HepG2 (cell line): ENCODE data around the gene C12orf42. TPM values are rescaled to one million over a fixed set of nuclear protein-coding genes. Genes with fewer than 3 reads are reported as not detected.

Experiments
- ATAC-seq: fragments of 200-7000 bp; cut with Tn5 transposase; 3 replicates; pipeline ENCODE4 v1.9.1; 2020; ENCODE audit warnings: mild to moderate bottlenecking, moderate library complexity
- BruUV-seq: library from RNA; stranded (reverse); fragments of 400-500 nt; replicated peaks from 2 replicates; lab custom pipeline; 2021; lab: Mats Ljungman, UMichigan
- CTCF ChIA-PET: fragments of 300-600 bp; formaldehyde crosslinking; extraction: SDS; loops from one replicate; lab custom pipeline; 2021; ENCODE audit warnings: low total read pairs, inconsistent platforms, low intra/inter-chr PET ratio; lab: Yijun Ruan, JAX
- POLR2A ChIA-PET: fragments of 350-600 bp; sonication (Branson Sonifier 250); formaldehyde crosslinking; loops from one replicate; lab custom pipeline; 2020; ENCODE audit warnings: antibody characterized with exemption, inconsistent platforms; lab: Yijun Ruan, JAX
- DNase-seq: peaks from one replicate; pipeline ENCODE4 v3.0.0-alpha.2; 2015; ENCODE audit warnings: low spot score
- FAIRE-seq: peaks from 3 replicates; lab custom pipeline; 2011; peaks lifted over from hg19 to GRCh38; lab: Jason Lieb, UNC
- H2AFZ ChIP-seq: one replicate; pipeline ENCODE4 v1.6.1; 2011; ENCODE audit warnings: low read length, inconsistent platforms
- H3K27ac ChIP-seq: fragments of 300-600 bp; 3 replicates; pipeline ENCODE4 v1.8.0; 2011; ENCODE audit warnings: mixed run types, mild to moderate bottlenecking, mixed read lengths, low read length, inconsistent platforms; ENCODE audit not compliant: insufficient read depth; ENCODE audit errors: extremely low read length
- H3K27me3 ChIP-seq, 2 experiments: fragments of 200-600 bp in 1 of 2; 2 replicates in 1 of 2; 3 replicates in 1 of 2; pipeline versions ENCODE4 v1.6.0 to v1.8.0; 2011; ENCODE audit warnings: low read length in 2 of 2, mild to moderate bottlenecking in 2 of 2, moderate library complexity in 2 of 2, inconsistent platforms in 1 of 2; ENCODE audit not compliant: insufficient read depth in 2 of 2, control insufficient read depth in 1 of 2
- H3K36me3 ChIP-seq, 2 experiments: fragments of 200-600 bp in 1 of 2; replicated peaks in 1 of 2; 2 replicates in 1 of 2; 3 replicates in 1 of 2; pipeline versions ENCODE4 v1.5.1 to v1.8.0; 2011; ENCODE audit warnings: low read length in 2 of 2, inconsistent platforms in 1 of 2; ENCODE audit not compliant: insufficient read depth in 2 of 2, control insufficient read depth in 1 of 2
- H3K4me1 ChIP-seq: 2 replicates; pipeline ENCODE4 v1.5.1; 2012; ENCODE audit warnings: low read length, inconsistent platforms; ENCODE audit not compliant: insufficient read depth
- H3K4me2 ChIP-seq: 2 replicates; pipeline ENCODE4 v1.6.0; 2011; ENCODE audit warnings: low read depth, low read length, inconsistent platforms
- H3K4me3 ChIP-seq, 3 experiments: fragments of 200-600 bp in 1 of 3; sonication (generic), shearing (Covaris generic) in 1 of 3; replicated peaks in 1 of 3; 2 replicates each; pipeline ENCODE4 v1.5.1; 2011 to 2016; ENCODE audit warnings: low read length in 3 of 3, inconsistent platforms in 2 of 3, low read depth in 2 of 3, mild to moderate bottlenecking in 2 of 3, control low read depth in 1 of 3, mixed read lengths in 1 of 3; ENCODE audit not compliant: insufficient read depth in 1 of 3
- H3K79me2 ChIP-seq: one replicate; pipeline ENCODE4 v1.6.1; 2011; ENCODE audit warnings: low read length, inconsistent platforms; ENCODE audit not compliant: insufficient read depth
- H3K9ac ChIP-seq: 2 replicates; pipeline ENCODE4 v1.6.0; 2011; ENCODE audit warnings: mild to moderate bottlenecking, low read depth, low read length, inconsistent platforms; ENCODE audit not compliant: insufficient read depth
- H3K9me3 ChIP-seq: 2 replicates; pipeline ENCODE4 v1.5.1; 2012; ENCODE audit warnings: mild to moderate bottlenecking, low read length
- H4K20me1 ChIP-seq: 2 replicates; pipeline ENCODE4 v1.6.0; 2011; ENCODE audit warnings: inconsistent platforms, mild to moderate bottlenecking, low read length, moderate library complexity; ENCODE audit not compliant: insufficient read depth
- KAT8 ChIP-seq: IDR thresholded peaks from 2 replicates; pipeline ENCODE4 v1.6.1; 2016; ENCODE audit warnings: missing genetic modification reagents, missing compliant biosample characterization
- U2AF2 ChIP-seq: fragments of 200-400 bp; formaldehyde crosslinking; IDR thresholded peaks from 2 replicates; pipeline ENCODE4 v1.6.1; 2017; ENCODE audit warnings: low read depth, mild to moderate bottlenecking, low read length
- ZFYVE20 ChIP-seq: sonication (generic); formaldehyde crosslinking; IDR thresholded peaks from 2 replicates; pipeline ENCODE4 v1.8.0; 2023; ENCODE audit warnings: low read depth, mild to moderate bottlenecking, moderate library complexity, missing genetic modification reagents, borderline replicate concordance
- ZNF546 ChIP-seq: sonication (generic); formaldehyde crosslinking; conservative IDR thresholded peaks from 2 replicates; pipeline ENCODE4 v1.8.1; 2023; ENCODE audit warnings: mild to moderate bottlenecking, missing genetic modification reagents
- ZNF629 ChIP-seq: sonication (generic); formaldehyde crosslinking; conservative IDR thresholded peaks from 2 replicates; pipeline ENCODE4 v1.5.0; 2020; ENCODE audit warnings: missing genetic modification reagents
- WGBS: methylation state at CpG from one replicate; pipeline ENCODE4 v1.1.6; 2017; ENCODE audit warnings: low lambda C conversion rate; 5-methylcytosine and 5-hydroxymethylcytosine counted together
- in situ Hi-C: cut with HindIII; loops from 2 replicates; pipeline ENCODE4 v1.10.0; 2017; ENCODE audit warnings: low pct_unique_long_range_greater_than_20kb; ENCODE audit not compliant: extremely low pct_ligation_motif_present
- intact Hi-C: fragments of 100-400 bp; cut with micrococcal nuclease; formaldehyde crosslinking; loops from one replicate; pipeline ENCODE4 v1.10.0; 2022; ENCODE audit not compliant: unreplicated experiment
- polyA plus RNA-seq, 8 experiments: library from polyadenylated mRNA; depleted of rRNA in 3 of 8; stranded (reverse) in 7 of 8; unstranded in 1 of 8; fragments of >200 nt; fragmentation: Illumina TruSeq in 4 of 8; extraction: Trizol in 4 of 8; gene quantifications; 2 replicates each; pipeline versions ENCODE4 v1.2.1 to v1.2.3, GENCODE V29; 2011 to 2016; ENCODE audit warnings: low read depth in 4 of 8, missing spikeins in 1 of 8, mixed read lengths in 1 of 8; ENCODE audit not compliant: insufficient read depth in 1 of 8
- total RNA-seq, 5 experiments: library from RNA; depleted of rRNA; stranded (reverse); fragments of >200 nt; fragmentation: Illumina TruSeq; extraction: Trizol; gene quantifications; 2 replicates each; pipeline ENCODE4 v1.2.3, GENCODE V29; 2016; ENCODE audit warnings: low read depth in 1 of 5
- TF ChIP-seq, protein P1 (sequence below): sonication (generic); formaldehyde crosslinking; IDR thresholded peaks from 2 replicates; pipeline ENCODE4 v1.4.0; 2020; ENCODE audit warnings: missing genetic modification reagents
- TF ChIP-seq, protein P2 (sequence below): sonication (generic); formaldehyde crosslinking; conservative IDR thresholded peaks from 2 replicates; pipeline ENCODE4 v1.8.0; 2022; ENCODE audit warnings: low read depth, missing genetic modification reagents
- TF ChIP-seq, protein P3 (sequence below): sonication (generic); formaldehyde crosslinking; IDR thresholded peaks from 2 replicates; pipeline ENCODE4 v1.4.0; 2020; ENCODE audit warnings: missing genetic modification reagents, mild to moderate bottlenecking, borderline replicate concordance
- TF ChIP-seq, protein P4 (sequence below): sonication (generic); formaldehyde crosslinking; IDR thresholded peaks from 2 replicates; pipeline ENCODE4 v1.5.0; 2020; ENCODE audit warnings: mild to moderate bottlenecking, missing genetic modification reagents, borderline replicate concordance
- TF ChIP-seq, protein P5 (sequence below): sonication (generic); formaldehyde crosslinking; IDR thresholded peaks from 2 replicates; pipeline ENCODE4 v1.5.0; 2020; ENCODE audit warnings: missing genetic modification reagents

C12orf42 gene
- total and polyA plus RNA-seq, 2 of the 13 experiments (the other 11 are each of a cell fraction or from before 2014, with no cell fraction given), result not detected

DNA sequence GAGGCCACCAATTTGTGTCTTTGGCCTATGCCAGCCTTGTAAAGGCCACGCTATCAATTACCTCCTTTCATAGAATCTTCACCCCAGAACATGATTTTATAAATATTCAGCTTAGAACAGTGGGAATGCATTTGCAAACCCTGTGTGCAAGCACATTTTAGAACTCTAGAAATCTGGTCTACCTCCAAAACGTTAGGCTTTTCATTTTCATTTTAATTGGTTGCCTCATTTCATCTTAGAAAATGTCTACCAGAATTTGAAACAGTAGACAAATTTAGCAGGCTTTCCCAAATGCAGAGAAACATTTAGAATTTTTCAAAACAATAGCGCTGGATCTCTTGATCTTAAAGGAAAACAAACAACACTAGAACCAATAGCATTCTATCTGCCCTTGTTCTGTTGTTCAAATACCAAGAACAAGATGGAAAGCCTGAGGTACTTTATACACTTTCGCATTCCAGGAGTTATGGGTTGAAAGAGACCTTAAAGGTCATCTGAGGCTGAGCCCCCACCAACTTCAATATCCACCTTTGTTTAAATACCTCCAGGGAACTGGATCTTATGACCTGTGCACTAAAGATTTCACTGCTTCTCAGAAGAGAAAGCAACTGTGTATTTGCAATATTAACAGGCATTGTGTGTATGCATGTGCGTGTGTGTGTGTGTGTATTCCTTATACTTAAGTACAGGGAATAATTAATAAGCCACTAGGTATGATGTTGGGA is 185.1 kb downstream of the C12orf42 start:
- no peak overlapping the region for H2AFZ ChIP-seq
- no peaks in the 10 kb centered on the region for H4K20me1 ChIP-seq
- no peak overlapping the region for H3K4me2 ChIP-seq
- no peaks in the 10 kb centered on the region for H3K79me2 ChIP-seq
- no peak overlapping the region for H3K9ac ChIP-seq
- no peak for DNase-seq
- no peaks in the 10 kb centered on the region for H3K4me1 ChIP-seq
- H3K9me3 ChIP-seq, result no peaks in the 10 kb centered on the region
- intact Hi-C loops, result no loop called here
- in situ Hi-C loops, result no loop called here
- no peaks in the 10 kb centered on the region for H3K36me3 ChIP-seq
- H3K27ac ChIP-seq, result no peak overlapping the region
- H3K27me3 ChIP-seq, result no peaks in the 10 kb centered on the region
- CTCF ChIA-PET, result no interaction called here
- no peak for FAIRE-seq
- no peak for ATAC-seq
- POLR2A ChIA-PET, result no interaction called here
- 15% methylated on average over 5 of the region's 5 CpGs for WGBS
- BruUV-seq, result no TSS peak
- no peak overlapping the region for H3K4me3 ChIP-seq
- TF ChIP-seq U2AF2 (no peak), ZFYVE20 (CRISPR knock-in tag) (no peak), ZNF546 (CRISPR knock-in tag) (no peak), KAT8 (CRISPR knock-in tag) (no peak), ZNF629 (CRISPR knock-in tag) (no peak)
- TF ChIP-seq, protein P1, sequence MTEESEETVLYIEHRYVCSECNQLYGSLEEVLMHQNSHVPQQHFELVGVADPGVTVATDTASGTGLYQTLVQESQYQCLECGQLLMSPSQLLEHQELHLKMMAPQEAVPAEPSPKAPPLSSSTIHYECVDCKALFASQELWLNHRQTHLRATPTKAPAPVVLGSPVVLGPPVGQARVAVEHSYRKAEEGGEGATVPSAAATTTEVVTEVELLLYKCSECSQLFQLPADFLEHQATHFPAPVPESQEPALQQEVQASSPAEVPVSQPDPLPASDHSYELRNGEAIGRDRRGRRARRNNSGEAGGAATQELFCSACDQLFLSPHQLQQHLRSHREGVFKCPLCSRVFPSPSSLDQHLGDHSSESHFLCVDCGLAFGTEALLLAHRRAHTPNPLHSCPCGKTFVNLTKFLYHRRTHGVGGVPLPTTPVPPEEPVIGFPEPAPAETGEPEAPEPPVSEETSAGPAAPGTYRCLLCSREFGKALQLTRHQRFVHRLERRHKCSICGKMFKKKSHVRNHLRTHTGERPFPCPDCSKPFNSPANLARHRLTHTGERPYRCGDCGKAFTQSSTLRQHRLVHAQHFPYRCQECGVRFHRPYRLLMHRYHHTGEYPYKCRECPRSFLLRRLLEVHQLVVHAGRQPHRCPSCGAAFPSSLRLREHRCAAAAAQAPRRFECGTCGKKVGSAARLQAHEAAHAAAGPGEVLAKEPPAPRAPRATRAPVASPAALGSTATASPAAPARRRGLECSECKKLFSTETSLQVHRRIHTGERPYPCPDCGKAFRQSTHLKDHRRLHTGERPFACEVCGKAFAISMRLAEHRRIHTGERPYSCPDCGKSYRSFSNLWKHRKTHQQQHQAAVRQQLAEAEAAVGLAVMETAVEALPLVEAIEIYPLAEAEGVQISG, result no peak
- TF ChIP-seq, protein P2, sequence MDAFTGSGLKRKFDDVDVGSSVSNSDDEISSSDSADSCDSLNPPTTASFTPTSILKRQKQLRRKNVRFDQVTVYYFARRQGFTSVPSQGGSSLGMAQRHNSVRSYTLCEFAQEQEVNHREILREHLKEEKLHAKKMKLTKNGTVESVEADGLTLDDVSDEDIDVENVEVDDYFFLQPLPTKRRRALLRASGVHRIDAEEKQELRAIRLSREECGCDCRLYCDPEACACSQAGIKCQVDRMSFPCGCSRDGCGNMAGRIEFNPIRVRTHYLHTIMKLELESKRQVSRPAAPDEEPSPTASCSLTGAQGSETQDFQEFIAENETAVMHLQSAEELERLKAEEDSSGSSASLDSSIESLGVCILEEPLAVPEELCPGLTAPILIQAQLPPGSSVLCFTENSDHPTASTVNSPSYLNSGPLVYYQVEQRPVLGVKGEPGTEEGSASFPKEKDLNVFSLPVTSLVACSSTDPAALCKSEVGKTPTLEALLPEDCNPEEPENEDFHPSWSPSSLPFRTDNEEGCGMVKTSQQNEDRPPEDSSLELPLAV, result no peak
- TF ChIP-seq, protein P3, sequence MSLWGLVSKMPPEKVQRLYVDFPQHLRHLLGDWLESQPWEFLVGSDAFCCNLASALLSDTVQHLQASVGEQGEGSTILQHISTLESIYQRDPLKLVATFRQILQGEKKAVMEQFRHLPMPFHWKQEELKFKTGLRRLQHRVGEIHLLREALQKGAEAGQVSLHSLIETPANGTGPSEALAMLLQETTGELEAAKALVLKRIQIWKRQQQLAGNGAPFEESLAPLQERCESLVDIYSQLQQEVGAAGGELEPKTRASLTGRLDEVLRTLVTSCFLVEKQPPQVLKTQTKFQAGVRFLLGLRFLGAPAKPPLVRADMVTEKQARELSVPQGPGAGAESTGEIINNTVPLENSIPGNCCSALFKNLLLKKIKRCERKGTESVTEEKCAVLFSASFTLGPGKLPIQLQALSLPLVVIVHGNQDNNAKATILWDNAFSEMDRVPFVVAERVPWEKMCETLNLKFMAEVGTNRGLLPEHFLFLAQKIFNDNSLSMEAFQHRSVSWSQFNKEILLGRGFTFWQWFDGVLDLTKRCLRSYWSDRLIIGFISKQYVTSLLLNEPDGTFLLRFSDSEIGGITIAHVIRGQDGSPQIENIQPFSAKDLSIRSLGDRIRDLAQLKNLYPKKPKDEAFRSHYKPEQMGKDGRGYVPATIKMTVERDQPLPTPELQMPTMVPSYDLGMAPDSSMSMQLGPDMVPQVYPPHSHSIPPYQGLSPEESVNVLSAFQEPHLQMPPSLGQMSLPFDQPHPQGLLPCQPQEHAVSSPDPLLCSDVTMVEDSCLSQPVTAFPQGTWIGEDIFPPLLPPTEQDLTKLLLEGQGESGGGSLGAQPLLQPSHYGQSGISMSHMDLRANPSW (CRISPR knock-in tag), result no peak
- TF ChIP-seq, protein P4, sequence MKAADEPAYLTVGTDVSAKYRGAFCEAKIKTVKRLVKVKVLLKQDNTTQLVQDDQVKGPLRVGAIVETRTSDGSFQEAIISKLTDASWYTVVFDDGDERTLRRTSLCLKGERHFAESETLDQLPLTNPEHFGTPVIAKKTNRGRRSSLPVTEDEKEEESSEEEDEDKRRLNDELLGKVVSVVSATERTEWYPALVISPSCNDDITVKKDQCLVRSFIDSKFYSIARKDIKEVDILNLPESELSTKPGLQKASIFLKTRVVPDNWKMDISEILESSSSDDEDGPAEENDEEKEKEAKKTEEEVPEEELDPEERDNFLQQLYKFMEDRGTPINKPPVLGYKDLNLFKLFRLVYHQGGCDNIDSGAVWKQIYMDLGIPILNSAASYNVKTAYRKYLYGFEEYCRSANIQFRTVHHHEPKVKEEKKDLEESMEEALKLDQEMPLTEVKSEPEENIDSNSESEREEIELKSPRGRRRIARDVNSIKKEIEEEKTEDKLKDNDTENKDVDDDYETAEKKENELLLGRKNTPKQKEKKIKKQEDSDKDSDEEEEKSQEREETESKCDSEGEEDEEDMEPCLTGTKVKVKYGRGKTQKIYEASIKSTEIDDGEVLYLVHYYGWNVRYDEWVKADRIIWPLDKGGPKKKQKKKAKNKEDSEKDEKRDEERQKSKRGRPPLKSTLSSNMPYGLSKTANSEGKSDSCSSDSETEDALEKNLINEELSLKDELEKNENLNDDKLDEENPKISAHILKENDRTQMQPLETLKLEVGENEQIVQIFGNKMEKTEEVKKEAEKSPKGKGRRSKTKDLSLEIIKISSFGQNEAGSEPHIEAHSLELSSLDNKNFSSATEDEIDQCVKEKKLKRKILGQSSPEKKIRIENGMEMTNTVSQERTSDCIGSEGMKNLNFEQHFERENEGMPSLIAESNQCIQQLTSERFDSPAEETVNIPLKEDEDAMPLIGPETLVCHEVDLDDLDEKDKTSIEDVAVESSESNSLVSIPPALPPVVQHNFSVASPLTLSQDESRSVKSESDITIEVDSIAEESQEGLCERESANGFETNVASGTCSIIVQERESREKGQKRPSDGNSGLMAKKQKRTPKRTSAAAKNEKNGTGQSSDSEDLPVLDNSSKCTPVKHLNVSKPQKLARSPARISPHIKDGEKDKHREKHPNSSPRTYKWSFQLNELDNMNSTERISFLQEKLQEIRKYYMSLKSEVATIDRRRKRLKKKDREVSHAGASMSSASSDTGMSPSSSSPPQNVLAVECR (CRISPR knock-in tag), result no peak
- TF ChIP-seq, protein P5, sequence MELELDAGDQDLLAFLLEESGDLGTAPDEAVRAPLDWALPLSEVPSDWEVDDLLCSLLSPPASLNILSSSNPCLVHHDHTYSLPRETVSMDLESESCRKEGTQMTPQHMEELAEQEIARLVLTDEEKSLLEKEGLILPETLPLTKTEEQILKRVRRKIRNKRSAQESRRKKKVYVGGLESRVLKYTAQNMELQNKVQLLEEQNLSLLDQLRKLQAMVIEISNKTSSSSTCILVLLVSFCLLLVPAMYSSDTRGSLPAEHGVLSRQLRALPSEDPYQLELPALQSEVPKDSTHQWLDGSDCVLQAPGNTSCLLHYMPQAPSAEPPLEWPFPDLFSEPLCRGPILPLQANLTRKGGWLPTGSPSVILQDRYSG (CRISPR knock-in tag), result no peak
